ENCODE results near the gene OGDH.

OGDH gene

DNA sequence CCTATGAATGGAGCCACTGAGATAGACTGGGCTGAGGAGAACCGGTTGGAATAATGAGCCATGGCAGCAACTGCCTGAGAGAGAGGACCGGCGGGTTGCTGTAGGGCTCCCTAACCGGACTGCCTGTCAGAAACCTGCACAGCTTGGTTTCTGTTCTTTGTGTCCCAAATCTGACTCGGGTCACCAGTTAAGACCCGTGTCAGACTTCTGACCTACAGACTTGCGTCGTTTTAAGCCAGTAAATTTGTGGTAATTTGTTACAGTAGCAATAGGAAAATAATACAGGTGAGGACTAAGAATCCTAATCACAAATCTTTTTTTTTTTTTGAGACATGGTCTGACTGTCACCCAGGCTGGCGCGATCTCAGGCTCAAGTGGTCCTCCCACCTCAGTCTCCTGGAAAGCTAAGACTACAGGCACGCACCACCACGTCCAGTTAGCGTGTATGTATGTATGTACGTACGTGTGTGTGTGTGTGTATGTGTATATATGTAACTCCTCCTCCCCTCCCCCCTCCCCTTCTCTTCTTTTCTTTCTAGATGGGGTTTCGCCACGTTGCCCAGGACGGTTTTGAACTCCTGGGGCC lies 32.0 kb upstream of the OGDH start:
- Histone ChIP-seq H3K36me3 (peaks cover 60% of the 10 kb centered on the region), H3K27ac (peak overlapping the region; percentile 91), H3K4me3 (ENCODE audit: low read depth in 1 of 2, low read length in 1 of 2) (peak overlapping the region; percentile 67 to 97), H3K27me3 (no peaks in the 10 kb centered on the region), H3K9me3 (no peaks in the 10 kb centered on the region), H3K4me1 (ENCODE audit: control insufficient read depth in 1 of 2, insufficient read depth in 1 of 2, low read depth in 1 of 2, low read length in 1 of 2) (peaks cover 21 to 22% of the 10 kb centered on the region in 2 experiments)
- TF ChIP-seq, protein P1, sequence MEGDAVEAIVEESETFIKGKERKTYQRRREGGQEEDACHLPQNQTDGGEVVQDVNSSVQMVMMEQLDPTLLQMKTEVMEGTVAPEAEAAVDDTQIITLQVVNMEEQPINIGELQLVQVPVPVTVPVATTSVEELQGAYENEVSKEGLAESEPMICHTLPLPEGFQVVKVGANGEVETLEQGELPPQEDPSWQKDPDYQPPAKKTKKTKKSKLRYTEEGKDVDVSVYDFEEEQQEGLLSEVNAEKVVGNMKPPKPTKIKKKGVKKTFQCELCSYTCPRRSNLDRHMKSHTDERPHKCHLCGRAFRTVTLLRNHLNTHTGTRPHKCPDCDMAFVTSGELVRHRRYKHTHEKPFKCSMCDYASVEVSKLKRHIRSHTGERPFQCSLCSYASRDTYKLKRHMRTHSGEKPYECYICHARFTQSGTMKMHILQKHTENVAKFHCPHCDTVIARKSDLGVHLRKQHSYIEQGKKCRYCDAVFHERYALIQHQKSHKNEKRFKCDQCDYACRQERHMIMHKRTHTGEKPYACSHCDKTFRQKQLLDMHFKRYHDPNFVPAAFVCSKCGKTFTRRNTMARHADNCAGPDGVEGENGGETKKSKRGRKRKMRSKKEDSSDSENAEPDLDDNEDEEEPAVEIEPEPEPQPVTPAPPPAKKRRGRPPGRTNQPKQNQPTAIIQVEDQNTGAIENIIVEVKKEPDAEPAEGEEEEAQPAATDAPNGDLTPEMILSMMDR (IDR thresholded peaks at IDR 0.05) = no peak

DNA sequence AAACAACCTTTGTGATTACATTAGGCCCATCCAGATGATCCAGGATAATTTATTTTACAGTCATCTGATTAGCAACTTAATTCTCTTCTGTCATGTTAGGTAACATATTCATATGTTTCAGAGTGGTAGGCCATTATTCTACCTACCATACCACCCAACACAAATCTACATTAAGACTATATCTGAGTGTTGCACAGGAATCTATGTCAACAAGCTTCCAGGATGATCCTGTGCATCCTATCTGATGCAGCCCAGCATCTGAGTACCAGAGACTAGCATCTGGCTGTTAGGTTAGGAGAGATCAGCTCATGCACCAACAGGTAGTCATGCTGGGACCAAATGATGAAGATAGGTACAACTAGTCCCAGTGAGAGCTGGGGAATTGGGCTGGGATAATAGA lies 31.4 kb upstream of the OGDH start:
- Histone ChIP-seq H3K36me3 (peaks cover 60% of the 10 kb centered on the region), H3K4me1 (ENCODE audit: control insufficient read depth in 1 of 2, insufficient read depth in 1 of 2, low read depth in 1 of 2, low read length in 1 of 2) (peaks cover 22 to 24% of the 10 kb centered on the region in 2 experiments), H3K4me3 (ENCODE audit: low read depth in 1 of 2, low read length in 1 of 2) (no peak overlapping the region), H3K27ac (peak overlapping the region; percentile 91), H3K9me3 (no peaks in the 10 kb centered on the region), H3K27me3 (no peaks in the 10 kb centered on the region)
- TF ChIP-seq, protein P1 (IDR thresholded peaks at IDR 0.05) = no peak

DNA sequence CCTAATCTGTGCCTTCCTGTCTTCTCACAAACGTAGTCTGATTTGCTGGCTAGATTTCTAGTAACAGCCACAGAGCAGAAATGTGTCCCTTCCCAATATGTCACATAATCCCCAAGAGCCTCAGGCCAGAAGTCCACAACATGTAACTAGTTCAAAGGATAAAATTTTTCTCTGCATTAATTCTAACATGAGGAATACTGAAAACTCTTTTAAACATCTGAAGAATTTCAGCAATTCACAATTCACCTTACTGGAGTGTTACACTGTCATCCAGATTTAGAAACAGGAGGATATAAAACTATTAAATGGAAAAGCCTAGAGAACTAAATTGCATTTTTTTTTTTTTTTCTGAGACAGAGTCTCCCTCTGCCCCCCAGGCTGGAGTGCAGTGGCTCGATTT lies 30.2 kb upstream of the OGDH start:
- no peaks in the 10 kb centered on the region for H3K27me3 ChIP-seq
- no peak overlapping the region for H3K4me3 ChIP-seq (ENCODE audit: low read depth in 1 of 2, low read length in 1 of 2)
- TF ChIP-seq, protein P1 (IDR thresholded peaks at IDR 0.05) = no peak
- peaks cover 30 to 34% of the 10 kb centered on the region in 2 experiments for H3K4me1 ChIP-seq (ENCODE audit: control insufficient read depth in 1 of 2, insufficient read depth in 1 of 2, low read depth in 1 of 2, low read length in 1 of 2)
- peak overlapping the region; percentile 42 for H3K27ac ChIP-seq
- no peaks in the 10 kb centered on the region for H3K9me3 ChIP-seq
- H3K36me3 ChIP-seq = peaks cover 58% of the 10 kb centered on the region

DNA sequence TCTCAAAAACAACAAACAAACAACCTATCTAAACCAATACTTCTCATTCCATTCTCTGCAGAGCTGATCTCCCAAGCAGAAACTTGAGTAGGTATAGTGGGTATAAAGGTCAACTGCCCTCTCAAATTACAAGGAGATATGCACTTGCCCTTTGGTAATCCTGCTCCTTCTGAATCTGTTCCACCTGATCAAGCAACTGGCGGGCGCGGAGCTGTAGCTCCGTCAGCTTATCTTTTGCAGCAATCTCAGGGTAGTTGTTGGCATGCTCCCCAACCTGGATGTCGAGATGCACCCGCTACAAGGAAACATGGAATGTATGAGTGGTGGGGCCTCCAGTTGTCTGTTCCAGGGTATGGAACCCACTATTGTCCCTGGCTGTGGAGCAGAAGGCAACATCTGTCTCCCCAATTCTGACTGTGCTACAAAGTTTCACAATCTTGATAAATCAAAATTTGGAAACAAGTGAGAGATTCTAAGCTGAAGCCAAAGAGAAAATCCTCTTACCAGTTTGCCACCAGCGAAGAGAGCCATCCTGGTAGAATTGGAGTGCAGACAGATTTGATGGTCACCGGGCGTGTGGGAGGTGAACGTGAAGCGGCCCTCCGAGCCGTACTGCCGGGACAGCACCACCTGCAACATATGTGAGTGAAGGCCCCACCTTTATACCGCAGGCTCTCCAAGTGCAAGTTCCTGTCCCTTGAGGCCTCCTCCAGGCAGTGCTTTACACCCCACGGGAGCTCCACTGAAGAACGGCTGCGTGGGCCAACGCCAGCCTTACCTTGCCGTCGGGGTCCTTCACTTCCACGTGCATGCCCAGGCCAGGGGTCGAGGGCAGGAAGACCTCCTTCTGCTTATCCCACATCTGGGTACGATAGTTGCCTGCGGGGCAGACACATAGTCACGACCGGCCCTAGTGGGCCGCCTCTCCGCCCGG lies 25.2 kb upstream of the OGDH start:
- H3K27ac ChIP-seq = peak overlapping the region; percentile 97
- H3K4me1 ChIP-seq (ENCODE audit: control insufficient read depth in 1 of 2, insufficient read depth in 1 of 2, low read depth in 1 of 2, low read length in 1 of 2) = peaks cover 27 to 28% of the 10 kb centered on the region in 2 experiments
- TF ChIP-seq, protein P1 (IDR thresholded peaks at IDR 0.05) = no peak
- H3K9me3 ChIP-seq = no peaks in the 10 kb centered on the region
- H3K4me3 ChIP-seq (ENCODE audit: low read depth in 1 of 2, low read length in 1 of 2) = peak overlapping the region; percentile 77 to 95
- peaks cover 32% of the 10 kb centered on the region for H3K36me3 ChIP-seq
- no peaks in the 10 kb centered on the region for H3K27me3 ChIP-seq

DNA sequence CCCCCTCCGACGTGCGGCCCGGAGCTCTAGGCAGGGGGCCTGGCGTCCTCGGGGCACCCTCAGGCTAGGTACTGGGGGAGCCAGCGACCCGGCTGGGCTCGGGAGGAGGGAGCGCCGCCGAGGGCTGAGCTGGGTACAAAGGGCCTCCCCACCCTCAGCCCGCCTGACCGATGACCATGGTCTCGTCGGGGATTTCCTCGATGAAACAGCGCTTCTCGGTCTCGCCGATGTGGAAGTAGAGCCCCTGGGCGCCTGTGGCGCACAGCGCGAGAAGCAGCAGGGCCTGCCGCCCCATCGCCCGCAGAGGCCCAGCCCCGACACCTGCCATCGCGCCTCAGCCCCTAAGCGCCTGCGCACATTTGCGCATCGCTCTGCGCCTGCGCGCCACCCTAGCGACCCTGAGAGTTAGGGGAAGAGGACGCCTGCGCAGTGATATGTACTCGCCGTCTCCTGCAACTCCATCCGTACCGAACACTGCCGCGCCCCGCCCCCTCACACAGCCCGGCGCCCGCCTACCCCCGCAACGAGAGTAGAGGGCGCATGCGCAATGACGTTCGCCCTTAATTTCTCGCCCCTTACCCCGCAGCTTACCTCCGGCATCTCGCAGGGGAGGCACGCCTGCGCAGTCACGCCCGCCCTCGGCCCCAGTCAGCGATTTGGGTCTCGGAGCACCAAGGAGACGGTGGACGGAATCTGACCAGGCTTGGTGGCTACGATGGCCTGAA lies 24.4 kb upstream of the OGDH start, which contains the start of gene TMED4:
TSS of gene TMED4 (minus strand) at position 353 of the 725 bp plus-strand sequence. CDS start at position 328, 25 bp downstream.
- H3K27me3 ChIP-seq = no peaks in the 10 kb centered on the region
- peaks cover 32% of the 10 kb centered on the region for H3K36me3 ChIP-seq
- H3K4me3 ChIP-seq (ENCODE audit: low read depth in 1 of 2, low read length in 1 of 2) = peak within 1 kb of the TSS; percentile 77 to 95
- peak within 1 kb of the TSS; percentile 97 for H3K27ac ChIP-seq
- peaks cover 27 to 28% of the 10 kb centered on the region in 2 experiments for H3K4me1 ChIP-seq (ENCODE audit: control insufficient read depth in 1 of 2, insufficient read depth in 1 of 2, low read depth in 1 of 2, low read length in 1 of 2)
- no peaks in the 10 kb centered on the region for H3K9me3 ChIP-seq
- TF ChIP-seq, protein P1 (IDR thresholded peaks at IDR 0.05) = no peak
